ENCODE measurements around the gene RPS3A. TPM values are rescaled to one million over a fixed set of nuclear protein-coding genes. Genes with fewer than 3 reads are reported as not detected.

RPS3A gene
- total RNA-seq, 1 experiment from 2014 or later, result 2,446 TPM

- no peak overlapping the region for H3K27ac ChIP-seq (ENCODE audit: low read depth, low read length)
- H4K20me1 ChIP-seq (ENCODE audit: insufficient read depth), result no peaks in the 10 kb centered on the region
- POLR2A ChIA-PET, result no interaction called here
- no peaks in the 10 kb centered on the region for H3K79me2 ChIP-seq (ENCODE audit: insufficient read depth, low read length)
- no peaks in the 10 kb centered on the region for H3K4me1 ChIP-seq (ENCODE audit: control insufficient read depth in 1 of 2, insufficient read depth in 2 of 2, low read length in 2 of 2)
- DNase-seq (ENCODE audit: low read depth, low spot score) (no peak), ATAC-seq (no peak)
- H3K9me2 ChIP-seq (ENCODE audit: insufficient read depth), result no peaks in the 10 kb centered on the region
- intact Hi-C loops (cut with micrococcal nuclease), result no loop called here
- CTCF ChIA-PET, result no interaction called here
- H3K4me3 ChIP-seq (replicated peaks in 1 of 2; ENCODE audit: low read depth in 1 of 2, low read length in 2 of 2), result no peak overlapping the region
- RAD21 ChIA-PET (ENCODE audit: low non-redundant PET in 1 of 2, low total read pairs in 2 of 2, uncharacterized antibody in 2 of 2, unreplicated experiment in 2 of 2), result no interaction called here
- no peaks in the 10 kb centered on the region for H3K9me3 ChIP-seq (ENCODE audit: control insufficient read depth in 1 of 2, insufficient read depth in 1 of 2, low read depth in 1 of 2, low read length in 2 of 2)
- no peaks in the 10 kb centered on the region for H3K36me3 ChIP-seq (ENCODE audit: control insufficient read depth in 1 of 2, insufficient read depth in 2 of 2, low read length in 2 of 2)
- H3K9ac ChIP-seq (ENCODE audit: low read length), result no peak overlapping the region
- no peak overlapping the region for H2AFZ ChIP-seq (ENCODE audit: low read depth, low read length, poor library complexity, severe bottlenecking)
- TF ChIP-seq RAD21 (IDR thresholded peaks at IDR 0.05; ENCODE audit: low read depth) (no peak), EGR1 (IDR thresholded peaks at IDR 0.05; ENCODE audit: low read depth) (no peak), FOSL1 (IDR thresholded peaks at IDR 0.05; ENCODE audit: low read depth) (no peak), SIN3A (IDR thresholded peaks at IDR 0.05; ENCODE audit: low read depth) (no peak), YY1 (IDR thresholded peaks at IDR 0.05; ENCODE audit: extremely low read depth, insufficient replicate concordance, low read depth, low read length) (no peak), EZH2 (IDR thresholded peaks at IDR 0.05) (no peak), JUND (IDR thresholded peaks at IDR 0.05) (no peak), ELF1 (IDR thresholded peaks at IDR 0.05; ENCODE audit: borderline replicate concordance, low read depth) (no peak), CTCF (IDR thresholded peaks at IDR 0.05 in 2 of 3, conservative IDR thresholded peaks at IDR 0.05 in 1 of 3; ENCODE audit: borderline replicate concordance in 1 of 3, insufficient read depth in 1 of 3, low read depth in 2 of 3, low read length in 2 of 3) (no peak), ZBTB33 (IDR thresholded peaks at IDR 0.05; ENCODE audit: extremely low read depth, insufficient replicate concordance, low read length) (no peak), EZH2phosphoT487 (IDR thresholded peaks at IDR 0.05; ENCODE audit: borderline replicate concordance) (no peak), ZFX (IDR thresholded peaks at IDR 0.05) (no peak), SP1 (IDR thresholded peaks at IDR 0.05; ENCODE audit: low read depth) (no peak), ZNF274 (IDR thresholded peaks at IDR 0.05; ENCODE audit: low read depth, low read length) (no peak), POLR2AphosphoS5 (IDR thresholded peaks at IDR 0.05; ENCODE audit: low read depth, low read length) (no peak)
- TF ChIP-seq, protein P1, sequence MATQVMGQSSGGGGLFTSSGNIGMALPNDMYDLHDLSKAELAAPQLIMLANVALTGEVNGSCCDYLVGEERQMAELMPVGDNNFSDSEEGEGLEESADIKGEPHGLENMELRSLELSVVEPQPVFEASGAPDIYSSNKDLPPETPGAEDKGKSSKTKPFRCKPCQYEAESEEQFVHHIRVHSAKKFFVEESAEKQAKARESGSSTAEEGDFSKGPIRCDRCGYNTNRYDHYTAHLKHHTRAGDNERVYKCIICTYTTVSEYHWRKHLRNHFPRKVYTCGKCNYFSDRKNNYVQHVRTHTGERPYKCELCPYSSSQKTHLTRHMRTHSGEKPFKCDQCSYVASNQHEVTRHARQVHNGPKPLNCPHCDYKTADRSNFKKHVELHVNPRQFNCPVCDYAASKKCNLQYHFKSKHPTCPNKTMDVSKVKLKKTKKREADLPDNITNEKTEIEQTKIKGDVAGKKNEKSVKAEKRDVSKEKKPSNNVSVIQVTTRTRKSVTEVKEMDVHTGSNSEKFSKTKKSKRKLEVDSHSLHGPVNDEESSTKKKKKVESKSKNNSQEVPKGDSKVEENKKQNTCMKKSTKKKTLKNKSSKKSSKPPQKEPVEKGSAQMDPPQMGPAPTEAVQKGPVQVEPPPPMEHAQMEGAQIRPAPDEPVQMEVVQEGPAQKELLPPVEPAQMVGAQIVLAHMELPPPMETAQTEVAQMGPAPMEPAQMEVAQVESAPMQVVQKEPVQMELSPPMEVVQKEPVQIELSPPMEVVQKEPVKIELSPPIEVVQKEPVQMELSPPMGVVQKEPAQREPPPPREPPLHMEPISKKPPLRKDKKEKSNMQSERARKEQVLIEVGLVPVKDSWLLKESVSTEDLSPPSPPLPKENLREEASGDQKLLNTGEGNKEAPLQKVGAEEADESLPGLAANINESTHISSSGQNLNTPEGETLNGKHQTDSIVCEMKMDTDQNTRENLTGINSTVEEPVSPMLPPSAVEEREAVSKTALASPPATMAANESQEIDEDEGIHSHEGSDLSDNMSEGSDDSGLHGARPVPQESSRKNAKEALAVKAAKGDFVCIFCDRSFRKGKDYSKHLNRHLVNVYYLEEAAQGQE (IDR thresholded peaks at IDR 0.05; ENCODE audit: low read depth), result no peak
- TF ChIP-seq, protein P2, sequence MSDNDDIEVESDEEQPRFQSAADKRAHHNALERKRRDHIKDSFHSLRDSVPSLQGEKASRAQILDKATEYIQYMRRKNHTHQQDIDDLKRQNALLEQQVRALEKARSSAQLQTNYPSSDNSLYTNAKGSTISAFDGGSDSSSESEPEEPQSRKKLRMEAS (IDR thresholded peaks at IDR 0.05), result no peak
- no peak overlapping the region for H3K4me2 ChIP-seq (ENCODE audit: low read length)
- BruUV-seq (replicated peaks), result no TSS peak
- H3K27me3 ChIP-seq (ENCODE audit: insufficient read depth, low read length), result no peaks in the 10 kb centered on the region
These were observed 54.2 kb downstream of the RPS3A start for GRCh38 chr4:151153585-151153984.

Measured in HCT116 (cell line).